GM12892 (cell line): ENCODE data around the gene RIN3.

Source experiments
- POLR2A ChIP-seq: IDR thresholded peaks from 2 replicates; pipeline ENCODE4 v1.6.1; 2011; ENCODE audit warnings: low read depth, low read length, control low read depth
- POLR2AphosphoS5 ChIP-seq: IDR thresholded peaks from 2 replicates; pipeline ENCODE4 v1.6.1; 2011; ENCODE audit warnings: low read depth, low read length, control low read depth
- TAF1 ChIP-seq: IDR thresholded peaks from 2 replicates; pipeline ENCODE4 v1.6.1; 2011; ENCODE audit warnings: low read depth, mild to moderate bottlenecking, control low read depth, low read length, borderline replicate concordance

DNA sequence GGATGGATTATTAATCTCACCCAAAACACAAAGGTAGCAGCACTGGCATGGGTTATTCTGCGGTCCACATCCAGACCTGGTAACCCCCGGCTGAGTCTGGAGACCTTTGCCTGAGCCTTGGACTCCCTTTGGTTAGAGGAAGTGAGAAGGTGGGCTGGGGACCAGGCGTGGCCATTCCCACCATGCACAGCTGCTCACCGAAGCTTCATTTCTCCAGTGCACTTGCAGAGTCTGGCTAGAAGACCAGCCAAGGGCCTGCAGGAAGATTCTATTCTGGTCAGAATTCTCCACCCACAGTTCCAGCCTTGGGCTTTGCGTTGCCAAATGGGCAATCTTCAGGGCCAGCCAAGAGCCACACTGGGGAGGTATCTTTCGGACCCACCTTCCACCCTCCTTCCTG, 161.8 kb downstream of the RIN3 start:
- TF ChIP-seq TAF1 (no peak), POLR2A (no peak), POLR2AphosphoS5 (no peak)
